Middle frontal gyrus (tissue), 1 donor: ENCODE measurements around the gene GPR17.

Experiments
- DNase-seq: peaks from one replicate; pipeline ENCODE4 v3.0.0-alpha.2; 2015; ENCODE audit warnings: low spot score; ENCODE audit errors: extremely low spot score

Gene GPR17

DNA sequence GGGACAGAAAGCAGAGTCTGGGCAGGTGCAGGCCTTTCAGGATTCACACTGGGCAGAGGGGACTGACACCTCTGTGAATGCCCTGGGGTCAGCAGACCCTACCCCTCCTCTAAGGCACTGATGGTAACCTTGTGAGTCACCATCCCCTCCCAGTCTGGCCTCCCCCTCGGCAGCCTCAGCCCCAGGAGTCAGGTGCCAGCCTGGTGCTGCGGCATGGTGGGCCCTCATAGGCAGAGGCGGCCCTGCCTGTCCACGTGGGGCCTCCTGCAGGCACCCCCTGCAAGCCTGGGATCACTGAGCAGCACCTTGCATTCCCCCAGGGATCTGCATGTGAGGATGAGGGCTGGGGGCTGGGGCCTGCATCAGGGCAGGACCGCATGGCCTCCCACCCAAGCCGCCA is 4.8 kb upstream of the GPR17 start:
- DNase-seq, result no peak

DNA sequence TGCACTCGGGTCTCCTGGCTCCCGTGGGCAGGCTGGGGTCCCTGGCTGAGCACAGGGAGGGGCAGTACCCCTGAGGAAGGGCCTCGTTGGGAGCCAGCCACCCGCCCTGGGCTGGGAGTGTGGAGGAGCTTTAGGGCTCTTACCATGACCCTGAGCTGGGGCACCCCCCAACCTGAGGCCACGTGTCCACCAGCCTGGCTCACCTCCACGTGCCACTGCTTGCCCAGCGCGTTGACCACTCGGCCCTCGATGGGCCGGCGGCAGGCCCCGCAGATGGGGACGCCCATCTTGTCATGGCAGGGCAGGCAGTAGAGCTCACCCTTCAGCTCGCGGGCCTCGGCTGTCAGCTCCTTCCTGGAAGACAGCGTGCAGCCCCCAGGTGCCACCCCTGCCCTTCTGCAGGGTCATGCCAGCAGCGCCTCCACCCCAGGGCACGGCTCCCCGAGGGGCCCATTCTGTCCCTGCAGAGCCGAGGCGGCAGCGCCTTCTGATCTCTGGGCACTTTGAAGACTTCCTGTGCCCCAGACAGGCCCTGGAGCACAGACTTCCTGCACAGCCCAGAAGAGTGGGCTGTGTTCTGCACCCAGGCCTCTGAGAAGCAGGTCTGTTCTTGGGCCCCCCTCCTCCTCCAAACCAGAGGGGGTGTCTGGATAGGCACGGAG is 4.0 kb upstream of the GPR17 start:
- DNase-seq, result no peak

DNA sequence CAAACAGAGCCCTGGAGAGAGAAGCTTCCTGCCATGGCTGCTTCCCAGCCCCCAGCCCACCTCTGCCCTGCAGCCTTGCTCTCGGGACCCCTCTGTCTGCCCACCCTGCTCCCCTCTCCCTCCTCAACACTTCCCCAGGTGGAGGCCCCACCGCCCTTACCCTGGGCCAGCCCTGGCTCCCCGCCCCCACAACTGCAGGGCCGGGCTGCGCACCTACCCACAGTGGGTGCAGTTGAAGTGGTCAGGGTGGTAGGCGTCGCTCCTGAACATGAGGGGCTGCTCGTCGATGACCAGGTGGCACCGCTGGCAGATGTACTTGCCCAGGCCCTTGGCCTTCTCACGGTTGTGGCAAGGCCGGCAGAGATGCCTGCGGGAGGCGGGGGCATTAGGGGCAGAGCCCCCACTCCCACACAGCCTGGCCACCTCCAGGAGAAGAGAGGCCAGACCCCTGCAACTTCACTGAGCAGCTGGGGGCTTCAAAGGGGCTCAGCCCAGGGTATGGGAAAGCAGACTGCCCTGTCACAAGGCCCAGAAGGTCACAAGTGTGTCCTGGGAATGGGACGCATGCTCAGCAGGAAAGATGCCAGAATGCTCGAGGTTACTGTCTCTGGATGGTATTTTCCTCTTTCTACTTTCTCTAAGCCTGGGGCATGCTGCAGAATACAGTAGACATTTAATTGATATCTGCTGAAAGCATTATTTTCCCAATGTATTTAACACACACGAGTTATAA is 3.1 kb upstream of the GPR17 start:
- DNase-seq, result no peak

DNA sequence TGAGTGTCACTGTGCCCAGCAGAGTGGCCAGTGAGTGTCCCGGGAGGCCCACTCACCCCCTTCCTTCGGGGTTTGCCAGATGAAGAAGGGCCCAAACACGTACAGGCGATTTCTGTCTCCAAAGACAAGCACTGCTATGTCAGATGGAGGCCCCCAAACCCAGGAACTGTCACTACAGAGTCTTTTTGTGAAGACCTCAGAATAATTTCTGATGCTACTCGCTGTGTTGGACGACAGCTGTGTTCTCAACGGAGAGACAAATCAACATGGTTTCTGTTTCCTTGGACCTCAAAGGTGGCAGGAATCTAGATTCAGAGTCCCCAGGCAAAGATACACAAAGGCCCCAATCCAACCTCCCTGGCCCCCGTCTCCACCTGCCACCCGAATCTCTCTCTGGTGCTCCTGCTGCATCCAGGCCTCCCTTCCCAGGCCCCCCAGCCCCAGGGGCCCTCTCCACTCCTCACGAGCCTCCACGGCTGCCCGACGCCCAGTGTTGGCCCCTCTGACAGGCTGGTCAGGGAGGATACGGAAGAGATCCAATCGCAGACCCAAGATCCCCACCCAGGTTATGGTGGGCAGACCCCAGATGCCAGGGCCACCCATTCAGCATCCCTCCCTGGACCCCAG is 2.4 kb upstream of the GPR17 start:
- no peak for DNase-seq

DNA sequence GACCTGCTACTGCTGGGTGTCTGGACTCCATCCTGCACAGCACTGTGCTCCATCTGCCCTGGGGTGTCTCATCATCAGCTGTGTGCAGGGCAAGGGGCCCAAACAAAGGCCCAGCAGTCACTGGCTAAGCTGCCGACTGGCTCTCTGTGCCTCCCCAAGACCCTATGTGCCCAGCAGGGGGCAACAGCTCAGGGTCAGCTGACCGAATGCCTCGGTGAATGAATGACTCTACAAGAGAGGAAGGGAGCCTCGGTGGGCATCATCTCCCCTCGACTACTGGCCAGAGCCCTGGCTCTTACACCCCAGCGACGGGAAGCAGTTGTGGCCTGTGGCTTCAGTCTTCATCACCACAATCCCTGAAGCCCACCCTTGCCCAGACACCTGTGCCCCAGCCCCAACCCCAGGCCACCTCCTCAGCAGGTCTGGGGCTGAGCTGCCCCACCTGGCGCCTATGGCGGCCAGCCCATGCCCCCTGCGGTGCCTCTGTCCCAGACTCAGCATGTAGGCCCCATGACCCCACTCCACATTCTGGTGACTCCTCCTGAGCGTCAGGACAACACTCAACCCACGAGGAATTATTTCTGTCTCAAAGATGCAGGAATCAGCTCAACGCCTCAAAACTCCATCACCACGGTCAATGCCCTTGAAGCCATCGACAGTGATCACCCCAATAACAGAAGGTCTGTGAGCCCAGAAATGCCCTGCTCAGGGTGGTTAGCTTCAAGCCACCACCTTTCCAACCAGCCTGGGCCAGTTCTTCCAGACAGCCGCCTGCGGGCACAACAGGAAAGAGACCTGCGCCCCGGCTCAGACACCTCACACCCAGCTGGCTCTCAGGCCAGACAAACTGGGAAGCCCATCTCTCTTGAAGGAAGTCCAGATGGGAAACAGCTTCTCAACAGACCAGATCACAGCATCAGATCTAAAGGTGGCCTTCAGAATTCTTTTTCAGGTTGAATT is 1.6 kb upstream of the GPR17 start:
- no peak for DNase-seq

DNA sequence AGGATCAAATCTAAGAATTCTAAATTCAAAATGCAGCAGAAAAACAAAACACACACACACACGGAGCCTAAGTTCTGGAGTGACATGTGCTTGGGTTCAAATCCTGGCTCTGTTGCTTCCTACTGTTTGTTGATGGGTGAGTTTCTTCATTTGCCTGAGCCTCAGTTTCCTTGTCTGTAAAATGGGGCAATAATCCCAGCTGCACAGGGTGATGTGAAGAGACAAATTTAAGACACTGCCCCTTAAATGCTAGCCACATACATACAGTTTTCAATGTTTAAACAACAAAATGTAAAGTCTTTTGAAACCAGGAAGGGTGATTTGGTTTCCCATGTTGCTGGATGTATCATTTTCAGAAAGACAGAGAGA is 943 bp upstream of the GPR17 start:
- no peak for DNase-seq

DNA sequence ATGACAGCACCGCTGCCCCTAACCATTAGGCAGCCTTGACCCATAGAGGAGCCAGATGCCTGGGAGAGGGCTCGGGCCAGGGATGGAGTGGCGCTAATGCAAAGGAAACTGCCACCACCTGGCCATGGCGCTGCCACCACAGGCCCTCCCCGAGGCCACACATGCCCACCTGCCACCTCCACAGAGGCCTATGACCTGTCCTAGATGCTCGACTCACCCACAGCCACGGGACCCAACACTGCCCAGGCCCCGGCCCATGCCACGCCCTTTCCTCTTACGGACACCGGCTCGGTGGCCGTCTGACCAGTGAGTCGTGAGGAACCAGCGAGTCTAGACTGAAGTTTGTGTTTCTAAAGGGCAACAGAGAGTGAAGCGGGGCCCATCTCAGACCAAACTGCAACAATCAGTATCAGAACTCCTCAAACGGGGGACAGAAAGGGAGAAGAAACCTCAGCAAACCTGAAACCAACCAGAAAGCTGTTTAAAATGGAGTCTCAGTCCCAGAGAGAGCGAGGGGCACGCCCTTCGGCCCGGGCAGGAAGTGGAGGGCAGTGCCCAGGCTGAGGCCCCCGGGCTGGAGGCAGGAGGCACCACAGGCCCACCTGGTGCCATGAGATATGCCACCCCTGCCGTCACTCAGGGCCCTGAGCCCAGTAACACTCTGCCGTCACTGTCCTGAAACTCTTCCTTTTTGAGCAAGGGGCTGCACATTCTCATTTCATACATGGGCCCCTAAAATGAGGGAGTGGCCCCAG is 711 bp downstream of the GPR17 start:
- DNase-seq, result no peak

DNA sequence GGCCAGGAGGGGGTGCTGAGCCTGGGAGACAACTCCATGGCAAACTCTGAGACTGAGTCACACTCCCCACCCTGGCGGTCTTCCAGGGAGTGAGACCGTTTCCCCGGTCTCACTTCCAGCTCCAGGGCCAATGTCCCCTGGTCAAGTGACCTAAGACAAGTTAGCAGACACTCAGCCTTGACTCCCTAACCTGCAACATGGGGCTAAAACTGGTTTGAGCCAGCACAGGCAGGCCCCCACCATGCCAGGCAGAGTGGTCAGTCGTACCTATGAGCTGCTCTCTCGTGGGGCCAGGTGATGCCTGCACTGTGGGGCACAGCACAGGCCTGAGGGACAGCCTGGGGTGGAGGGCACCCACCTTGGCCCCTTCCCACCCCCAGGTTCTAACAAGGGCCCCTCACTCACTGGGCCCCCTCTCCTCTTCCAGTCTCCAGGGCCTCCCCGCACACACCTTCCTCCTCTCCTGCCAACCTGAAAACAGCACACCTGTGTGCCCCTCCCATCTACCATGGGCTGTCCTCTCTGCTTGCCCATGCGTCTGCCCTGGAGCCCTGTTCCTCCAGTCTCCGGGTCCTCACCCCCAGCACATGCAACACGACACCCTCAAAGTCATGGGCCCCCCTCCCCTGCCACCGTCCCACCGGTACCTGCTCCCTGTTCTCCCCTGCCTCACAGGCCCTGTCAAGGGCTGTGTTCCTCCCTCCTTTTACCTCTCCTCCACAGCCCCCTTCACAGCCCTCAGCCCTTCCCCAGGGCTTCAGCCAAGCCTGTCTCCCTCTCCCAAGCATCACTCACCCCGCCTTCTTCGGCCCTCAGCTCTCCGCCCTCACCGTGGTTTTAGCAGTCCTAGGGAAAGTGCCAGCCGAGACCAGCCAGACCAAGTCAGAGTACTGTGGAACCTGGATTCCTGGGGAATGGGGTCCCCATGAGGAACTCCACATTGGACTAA is 1.6 kb downstream of the GPR17 start:
- no peak for DNase-seq

DNA sequence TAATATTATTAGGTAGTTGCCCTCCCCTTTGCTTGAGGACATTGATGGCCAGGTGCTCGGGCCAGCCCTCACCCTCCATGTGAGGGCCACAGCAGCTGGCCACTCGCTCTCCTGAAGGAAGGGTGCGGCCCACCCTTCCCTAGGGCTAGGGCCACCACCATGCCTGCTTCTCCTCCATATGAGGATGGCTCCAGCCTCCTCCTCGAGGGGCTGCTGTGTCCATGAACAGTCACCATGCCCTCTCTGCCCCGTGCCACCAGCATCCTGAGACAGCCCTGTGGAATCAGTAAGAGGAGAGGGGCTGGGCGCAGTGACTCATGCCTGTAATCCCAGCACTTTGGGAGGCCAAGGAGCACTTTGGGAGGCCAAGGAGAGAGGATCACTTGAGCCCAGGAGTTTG is 2.4 kb downstream of the GPR17 start:
- DNase-seq, result no peak

DNA sequence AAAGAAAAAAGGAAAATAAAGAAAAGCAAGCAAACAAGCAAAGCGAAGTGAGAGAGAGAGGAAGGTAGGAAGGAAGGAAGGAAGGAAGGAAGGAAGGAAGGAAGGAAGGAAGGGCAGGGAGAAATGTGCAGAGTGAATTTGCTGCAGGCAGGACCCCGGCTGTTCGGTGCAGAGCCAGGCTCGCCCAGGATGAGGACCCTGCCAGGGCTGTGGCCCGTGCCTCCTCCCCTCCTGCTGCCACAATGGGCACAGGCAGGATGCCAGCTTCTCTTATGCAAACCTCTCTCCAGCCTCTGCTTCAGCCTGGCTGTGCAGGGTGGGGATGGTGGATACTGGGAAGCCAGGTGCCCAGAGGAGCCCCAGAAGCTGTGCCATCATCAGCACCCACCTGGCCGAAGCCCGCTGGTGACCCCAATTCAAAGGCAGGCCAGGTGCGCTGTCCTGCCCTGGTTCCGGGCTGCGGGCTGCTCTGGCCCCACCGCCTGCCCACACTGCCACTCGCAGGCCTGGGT is 3.2 kb downstream of the GPR17 start:
- DNase-seq, result no peak

DNA sequence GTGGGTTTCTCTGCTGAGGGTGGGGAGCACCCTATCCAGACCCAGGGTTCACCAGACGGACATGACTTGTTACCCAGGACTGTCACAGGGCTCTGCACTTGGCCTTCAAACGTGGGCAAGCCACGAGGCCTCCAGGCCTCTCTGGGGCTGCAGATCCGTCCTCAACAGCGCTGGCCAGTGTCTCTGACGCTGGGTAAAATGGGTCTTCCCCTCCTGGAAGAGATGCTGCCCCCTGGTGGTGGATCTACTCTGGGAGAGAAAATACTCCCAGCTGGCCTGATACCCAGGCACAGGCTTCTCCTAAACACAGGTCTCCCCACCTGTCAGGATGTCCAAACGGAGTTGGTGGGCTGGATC is 3.7 kb downstream of the GPR17 start:
- DNase-seq, result peak; percentile 79

DNA sequence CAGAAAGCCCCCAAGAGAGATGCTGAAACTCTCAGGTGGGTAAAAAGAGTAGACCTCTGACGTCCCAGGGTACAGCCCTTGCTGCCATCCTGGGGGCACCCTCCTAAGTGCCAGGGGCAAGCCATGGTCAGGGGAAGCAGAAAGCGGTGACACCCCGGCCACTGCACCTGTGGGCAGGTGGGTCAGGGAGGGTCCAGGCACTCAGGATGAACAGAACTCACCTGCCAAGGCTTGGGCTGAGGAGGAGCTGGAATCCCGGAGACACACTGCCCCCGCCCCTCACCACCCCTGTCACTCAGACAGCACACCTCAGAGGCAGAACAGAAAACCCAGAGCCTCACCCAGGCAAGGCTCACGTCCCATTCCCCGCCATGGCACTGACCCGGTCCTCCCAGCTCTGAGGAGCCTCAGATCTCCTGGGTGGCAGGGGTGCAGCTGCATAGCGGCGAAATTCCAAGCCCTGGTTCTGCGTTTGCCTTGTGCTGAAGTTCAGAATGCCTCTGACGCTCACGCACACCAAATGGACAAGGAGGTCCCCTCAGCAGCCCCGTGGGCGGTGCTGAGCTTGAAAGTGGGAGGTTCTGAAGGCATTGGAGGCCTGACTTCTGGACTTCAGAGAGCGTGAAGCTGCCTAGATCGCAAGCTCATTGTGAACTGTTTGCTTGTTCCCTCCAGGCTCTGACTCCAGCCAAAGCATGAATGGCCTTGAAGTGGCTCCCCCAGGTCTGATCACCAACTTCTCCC is 4.3 kb downstream of the GPR17 start:
- no peak for DNase-seq

DNA sequence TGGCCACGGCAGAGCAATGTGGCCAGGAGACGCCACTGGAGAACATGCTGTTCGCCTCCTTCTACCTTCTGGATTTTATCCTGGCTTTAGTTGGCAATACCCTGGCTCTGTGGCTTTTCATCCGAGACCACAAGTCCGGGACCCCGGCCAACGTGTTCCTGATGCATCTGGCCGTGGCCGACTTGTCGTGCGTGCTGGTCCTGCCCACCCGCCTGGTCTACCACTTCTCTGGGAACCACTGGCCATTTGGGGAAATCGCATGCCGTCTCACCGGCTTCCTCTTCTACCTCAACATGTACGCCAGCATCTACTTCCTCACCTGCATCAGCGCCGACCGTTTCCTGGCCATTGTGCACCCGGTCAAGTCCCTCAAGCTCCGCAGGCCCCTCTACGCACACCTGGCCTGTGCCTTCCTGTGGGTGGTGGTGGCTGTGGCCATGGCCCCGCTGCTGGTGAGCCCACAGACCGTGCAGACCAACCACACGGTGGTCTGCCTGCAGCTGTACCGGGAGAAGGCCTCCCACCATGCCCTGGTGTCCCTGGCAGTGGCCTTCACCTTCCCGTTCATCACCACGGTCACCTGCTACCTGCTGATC is 4.9 kb downstream of the GPR17 start:
- DNase-seq, result no peak

DNA sequence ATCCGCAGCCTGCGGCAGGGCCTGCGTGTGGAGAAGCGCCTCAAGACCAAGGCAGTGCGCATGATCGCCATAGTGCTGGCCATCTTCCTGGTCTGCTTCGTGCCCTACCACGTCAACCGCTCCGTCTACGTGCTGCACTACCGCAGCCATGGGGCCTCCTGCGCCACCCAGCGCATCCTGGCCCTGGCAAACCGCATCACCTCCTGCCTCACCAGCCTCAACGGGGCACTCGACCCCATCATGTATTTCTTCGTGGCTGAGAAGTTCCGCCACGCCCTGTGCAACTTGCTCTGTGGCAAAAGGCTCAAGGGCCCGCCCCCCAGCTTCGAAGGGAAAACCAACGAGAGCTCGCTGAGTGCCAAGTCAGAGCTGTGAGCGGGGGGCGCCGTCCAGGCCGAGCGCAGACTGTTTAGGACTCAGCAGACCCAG is 5.4 kb downstream of the GPR17 start:
- no peak for DNase-seq

DNA sequence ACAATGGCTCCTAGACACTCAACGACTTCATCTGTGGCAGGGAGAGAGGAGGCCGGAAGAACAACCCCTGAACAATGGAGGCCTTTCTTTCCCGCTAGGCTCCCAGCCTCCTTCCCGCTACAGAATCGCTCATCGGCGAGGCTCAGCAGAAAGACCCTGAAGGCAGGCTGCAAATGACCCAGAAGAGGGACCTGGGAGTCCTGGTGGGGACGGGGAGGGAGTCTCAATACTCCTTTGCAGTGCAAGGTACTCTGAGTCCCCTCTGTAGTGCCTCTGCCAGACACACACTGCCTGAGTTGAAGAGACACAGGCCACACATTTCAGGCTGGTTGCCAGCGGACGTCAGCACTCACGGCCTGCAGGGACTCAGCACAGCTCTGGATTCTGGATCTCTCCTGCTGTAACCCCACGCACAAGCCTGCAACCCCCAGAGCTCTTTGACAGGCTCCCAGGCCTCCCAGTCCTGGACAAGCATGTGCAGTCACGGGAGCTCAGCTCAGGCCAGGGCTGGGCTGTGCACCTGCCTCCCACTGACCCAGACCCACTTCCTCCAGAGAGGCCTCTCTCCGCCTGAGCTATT is 6.1 kb downstream of the GPR17 start:
- DNase-seq, result no peak

DNA sequence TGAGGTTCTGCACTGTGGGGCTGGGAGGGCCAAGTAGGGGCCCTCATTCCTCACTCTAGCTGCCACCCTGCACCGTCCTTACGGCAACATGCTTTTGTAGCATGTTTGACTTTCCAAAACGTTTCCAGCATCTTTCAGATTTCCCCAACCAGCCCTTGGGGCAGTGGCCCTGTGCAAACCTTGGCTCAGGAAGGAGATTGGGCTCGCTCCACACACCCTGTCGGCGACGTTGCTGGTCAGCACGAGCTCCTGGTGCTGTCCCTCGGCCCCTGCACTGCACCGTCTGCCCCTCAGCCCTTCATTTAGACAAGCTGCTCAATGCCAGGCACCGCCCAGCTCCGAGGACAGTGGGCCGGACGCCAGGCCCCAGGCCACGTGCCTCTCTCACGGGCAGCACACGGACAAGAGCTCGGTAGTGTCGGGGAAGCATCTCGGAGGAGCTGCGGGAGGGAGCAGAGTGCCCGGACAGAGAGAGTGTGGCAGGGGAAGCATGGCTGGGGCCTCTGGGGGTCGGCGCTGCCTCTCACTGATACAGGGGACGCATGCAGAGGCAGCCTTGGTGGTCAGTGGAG is 6.9 kb downstream of the GPR17 start:
- no peak for DNase-seq

DNA sequence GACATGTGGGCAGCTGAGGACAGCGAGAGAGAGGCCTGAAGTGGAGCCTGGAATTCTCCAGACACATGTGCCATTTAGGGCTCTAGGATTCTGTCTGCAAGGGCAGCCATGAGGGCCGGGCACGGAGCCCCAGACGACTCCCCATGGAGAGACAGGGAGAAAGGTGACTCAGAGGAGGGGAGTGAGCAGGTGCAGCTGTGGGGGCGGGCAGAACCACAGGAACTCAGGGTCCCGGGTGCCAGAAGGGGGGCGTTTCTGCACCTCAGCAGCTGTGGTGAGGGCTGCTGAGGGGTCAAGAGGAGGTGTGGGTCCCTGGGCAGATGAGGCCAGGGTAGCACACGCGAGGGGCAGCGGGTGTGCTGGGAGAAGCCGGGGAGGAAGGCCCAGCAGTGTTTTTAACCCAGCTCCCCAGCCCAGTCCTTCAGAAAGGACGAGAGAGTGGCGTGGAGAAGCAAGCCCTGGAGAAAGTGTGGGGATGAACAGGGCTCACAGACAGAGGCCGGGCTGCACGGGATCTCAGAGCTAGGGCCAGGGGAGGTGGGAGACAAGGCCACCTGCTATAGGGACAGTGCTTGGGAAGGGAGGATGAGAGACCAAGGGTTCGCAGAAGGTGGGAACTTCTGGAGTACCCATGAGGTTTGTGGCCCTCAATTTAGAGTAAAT is 7.6 kb downstream of the GPR17 start:
- no peak for DNase-seq
